ENCODE data around the gene COL4A6. TPM values are rescaled to one million over a fixed set of nuclear protein-coding genes. Genes with fewer than 3 reads are reported as not detected.

The COL4A6 gene
- total RNA-seq, 1 donor from 2014 or later: 10.3 TPM

DNA sequence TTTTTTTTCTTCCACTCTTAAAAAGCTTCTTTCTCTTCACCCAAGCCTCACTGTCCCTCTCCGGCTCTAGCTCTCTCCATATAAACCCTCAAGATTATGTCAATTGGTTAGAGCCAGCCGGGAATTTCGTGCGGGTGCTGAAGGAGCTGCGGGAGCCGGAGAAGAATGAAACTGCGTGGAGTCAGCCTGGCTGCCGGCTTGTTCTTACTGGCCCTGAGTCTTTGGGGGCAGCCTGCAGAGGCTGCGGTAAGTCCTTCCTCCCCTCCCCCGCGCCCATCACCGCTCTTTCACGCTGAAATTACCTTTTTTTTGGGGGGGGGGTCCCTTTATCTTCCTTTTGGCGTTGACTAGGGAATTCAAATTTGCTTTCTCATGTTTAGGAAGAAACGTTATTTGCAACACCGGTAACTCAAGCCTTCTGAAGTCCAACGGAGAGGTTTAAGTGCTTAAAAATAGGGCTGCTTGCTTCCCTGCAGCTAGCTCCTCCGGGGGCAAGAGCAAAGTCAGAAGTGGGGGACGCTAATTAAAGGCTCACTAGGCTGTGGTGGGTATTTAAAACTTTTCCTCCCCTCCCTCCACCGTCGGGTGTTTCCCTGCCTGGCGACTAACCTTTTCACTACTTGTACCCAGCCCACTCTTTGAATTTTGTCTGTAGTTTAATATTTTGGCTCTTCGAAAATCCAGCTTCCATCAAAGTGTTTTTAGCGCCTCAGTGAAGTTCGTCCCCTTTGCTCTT is 1.9 kb upstream of the COL4A6 start:
- intact Hi-C loops (cut with DNase I): no loop called here
- TF ChIP-seq POLR2A (IDR thresholded peaks at IDR 0.05) (no peak), POLR2AphosphoS5 (IDR thresholded peaks at IDR 0.05; ENCODE audit: insufficient read depth in 1 of 2, low read depth in 1 of 2) (no peak), CTCF (IDR thresholded peaks at IDR 0.05) (no peak)
- Histone ChIP-seq H3K27ac (peak overlapping the region; percentile 54), H3K27me3 (no peaks in the 10 kb centered on the region), H3K4me3 (peak overlapping the region; percentile 41 to 50), H3K4me1 (no peaks in the 10 kb centered on the region), H3K36me3 (no peaks in the 10 kb centered on the region), H3K9me3 (no peaks in the 10 kb centered on the region)
- no peak for DNase-seq (ENCODE audit: extremely low spot score in 2 of 2)

GRCh38 chrX:108439426-108439942 is 1.3 kb upstream of the COL4A6 start, which contains the start of gene COL4A5:
Gene COL4A5 (plus strand): TSS chrX:108439838. CDS start chrX:108440126, 288 bp downstream.
- intact Hi-C loops (cut with DNase I): no loop called here
- no peaks in the 10 kb centered on the region for H3K36me3 ChIP-seq
- H3K4me1 ChIP-seq: no peaks in the 10 kb centered on the region
- H3K27me3 ChIP-seq: no peaks in the 10 kb centered on the region
- DNase-seq (ENCODE audit: extremely low spot score in 2 of 2): peak in 1 of 2 donors; percentile 87
- H3K4me3 ChIP-seq: peak within 1 kb of the TSS; percentile 41 to 50
- H3K9me3 ChIP-seq: no peaks in the 10 kb centered on the region
- TF ChIP-seq POLR2A (IDR thresholded peaks at IDR 0.05) (peak in 1 of 2 donors; percentile 10), POLR2AphosphoS5 (IDR thresholded peaks at IDR 0.05; ENCODE audit: insufficient read depth in 1 of 2, low read depth in 1 of 2) (no peak), CTCF (IDR thresholded peaks at IDR 0.05) (no peak)
- H3K27ac ChIP-seq: peak within 1 kb of the TSS; percentile 54

GRCh38 chrX:108437349-108438109 is 693 bp downstream of the COL4A6 start:
- H3K9me3 ChIP-seq: no peaks in the 10 kb centered on the region
- no peaks in the 10 kb centered on the region for H3K4me1 ChIP-seq
- intact Hi-C loops (cut with DNase I): no loop called here
- TF ChIP-seq CTCF (IDR thresholded peaks at IDR 0.05) (no peak), POLR2AphosphoS5 (IDR thresholded peaks at IDR 0.05; ENCODE audit: insufficient read depth in 1 of 2, low read depth in 1 of 2) (no peak), POLR2A (IDR thresholded peaks at IDR 0.05) (no peak)
- H3K4me3 ChIP-seq: peak overlapping the region; percentile 31 to 50
- H3K27me3 ChIP-seq: no peaks in the 10 kb centered on the region
- no peak overlapping the region for H3K27ac ChIP-seq
- no peak for DNase-seq (ENCODE audit: extremely low spot score in 2 of 2)
- no peaks in the 10 kb centered on the region for H3K36me3 ChIP-seq

DNA sequence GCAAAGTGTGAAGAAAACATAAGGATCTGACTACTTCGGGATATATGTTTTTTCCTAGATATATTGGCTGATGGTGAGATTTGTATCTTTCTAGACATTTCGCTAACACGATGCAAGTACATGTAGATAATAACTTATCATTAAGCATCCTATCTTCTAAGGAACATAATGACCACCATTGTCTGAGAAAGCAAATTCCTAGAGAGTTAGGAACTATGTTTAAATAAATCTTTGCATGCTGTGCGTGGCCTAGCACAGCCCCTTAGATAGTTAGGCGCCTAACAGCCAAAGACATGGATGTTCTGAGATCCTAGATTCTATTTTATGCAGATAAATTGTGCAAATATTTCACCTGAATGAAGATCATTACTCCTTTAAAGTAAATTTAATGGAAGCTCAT is 3.0 kb downstream of the COL4A6 start:
- TF ChIP-seq POLR2A (IDR thresholded peaks at IDR 0.05): no peak
- no peak for TF ChIP-seq CTCF (IDR thresholded peaks at IDR 0.05)
- no peak for TF ChIP-seq POLR2AphosphoS5 (IDR thresholded peaks at IDR 0.05; ENCODE audit: insufficient read depth in 1 of 2, low read depth in 1 of 2)
- intact Hi-C loops (cut with DNase I): no loop called here
- no peaks in the 10 kb centered on the region for H3K9me3 ChIP-seq
- H3K36me3 ChIP-seq: no peaks in the 10 kb centered on the region
- no peaks in the 10 kb centered on the region for H3K4me1 ChIP-seq
- H3K4me3 ChIP-seq: no peak overlapping the region
- no peak overlapping the region for H3K27ac ChIP-seq
- H3K27me3 ChIP-seq: no peaks in the 10 kb centered on the region
- DNase-seq (ENCODE audit: extremely low spot score in 2 of 2): no peak

All from vagina (tissue), 2 donors.